HG03520 (cell line): Measurements from ENCODE around the gene CRTC2.
"Not testable (repeated sequence)": the region's sequence is repeated elsewhere in the genome, so short reads cannot be mapped to it uniquely, and the experiment has no call there.

Experiments used
- ATAC-seq: cut with Tn5 transposase; IDR thresholded peaks from one replicate; pipeline ENCODE4 v1.9.1; 2021; ENCODE audit warnings: mild to moderate bottlenecking, moderate library complexity; ENCODE audit not compliant: unreplicated experiment

CRTC2 gene

GRCh38 chr1:153958111-153958960 is at the start of gene CRTC2:
CRTC2 (minus strand) TSS chr1:153958612; CDS start chr1:153958497, 115 bp downstream.
- peak; percentile 79 for ATAC-seq

DNA sequence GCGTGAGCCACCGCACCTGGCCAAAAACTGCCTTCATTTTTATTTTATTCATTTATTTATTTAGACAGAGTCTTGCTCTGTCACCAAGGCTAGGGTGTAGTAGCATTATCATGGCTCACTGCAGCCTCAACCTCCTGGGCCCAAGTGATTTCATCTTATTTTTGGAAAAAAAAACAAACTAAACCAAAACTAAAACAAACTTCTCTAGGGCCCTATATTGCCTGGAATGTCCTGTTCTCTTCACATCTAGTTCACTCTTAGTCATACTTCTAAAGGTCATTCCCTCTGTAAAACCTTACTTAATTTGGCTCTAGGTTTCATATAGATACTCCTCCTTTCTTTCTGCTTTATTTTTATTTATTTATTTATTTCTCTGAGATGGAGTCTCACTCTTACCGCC is 47.7 kb upstream of the CRTC2 start:
- no peak for ATAC-seq

- ATAC-seq, result no peak
Observed at GRCh38 chr1:154000420-154000819, 42.0 kb upstream of the CRTC2 start.

- not testable (repeated sequence) for ATAC-seq
Observed at GRCh38 chr1:153996882-153997281, 38.5 kb upstream of the CRTC2 start.

DNA sequence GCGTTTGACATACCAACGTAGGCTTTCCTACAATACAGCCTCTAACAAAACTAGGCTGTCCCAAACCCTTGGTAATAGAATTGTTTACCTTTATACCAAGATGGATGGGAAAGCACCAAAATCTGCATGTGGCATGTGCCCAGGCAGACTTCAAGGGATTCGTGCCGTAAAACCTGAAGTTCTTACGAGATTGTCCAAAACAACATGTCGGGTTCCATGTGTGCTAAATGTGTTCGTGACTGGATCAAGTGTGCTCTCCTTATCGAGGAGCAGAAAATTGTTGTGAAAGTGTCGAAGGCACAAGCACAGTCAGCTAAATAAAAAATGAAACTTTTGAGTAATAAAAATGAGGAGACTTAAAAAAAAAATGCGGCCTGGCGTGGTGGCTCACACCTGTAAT is 37.2 kb upstream of the CRTC2 start:
- ATAC-seq, result no peak

DNA sequence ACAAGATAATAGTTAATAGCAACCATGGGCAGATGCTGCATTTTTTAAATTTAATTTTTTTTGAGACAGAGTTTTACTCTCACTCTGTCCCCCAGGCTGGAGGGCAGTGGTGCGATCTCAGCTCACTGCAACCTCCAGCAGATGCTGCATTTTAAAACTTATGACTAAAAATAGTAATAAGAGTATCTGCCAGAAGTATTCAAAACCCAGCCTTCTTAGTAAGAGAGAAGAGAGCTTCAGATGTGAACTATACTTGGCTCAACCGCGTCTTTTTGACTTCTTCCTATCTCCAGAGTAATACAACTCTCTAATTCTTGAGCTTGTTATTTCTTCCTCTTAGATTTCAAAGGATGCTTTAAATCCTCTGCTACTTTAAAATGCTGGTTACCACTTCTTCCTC is 36.8 kb upstream of the CRTC2 start:
- no peak for ATAC-seq

DNA sequence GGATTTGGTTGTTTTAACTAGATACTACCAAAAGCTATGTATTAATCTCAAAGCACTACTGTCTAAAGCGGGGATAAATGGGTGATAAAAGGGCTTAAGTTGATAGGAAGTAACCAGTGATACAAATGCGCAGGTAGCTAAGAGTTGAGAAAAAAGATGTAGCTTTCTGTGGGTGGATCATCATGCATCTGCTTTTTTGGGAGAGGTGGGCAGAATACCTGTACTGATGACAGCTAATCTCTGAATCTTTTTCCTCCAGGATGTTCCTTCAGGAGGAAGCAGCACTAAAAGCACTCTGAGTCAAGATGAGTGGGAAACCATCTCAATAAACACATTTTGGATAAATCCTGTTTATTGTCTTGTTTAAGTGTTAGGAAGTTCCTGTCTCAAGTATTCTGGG is 33.4 kb upstream of the CRTC2 start:
- no peak for ATAC-seq

DNA sequence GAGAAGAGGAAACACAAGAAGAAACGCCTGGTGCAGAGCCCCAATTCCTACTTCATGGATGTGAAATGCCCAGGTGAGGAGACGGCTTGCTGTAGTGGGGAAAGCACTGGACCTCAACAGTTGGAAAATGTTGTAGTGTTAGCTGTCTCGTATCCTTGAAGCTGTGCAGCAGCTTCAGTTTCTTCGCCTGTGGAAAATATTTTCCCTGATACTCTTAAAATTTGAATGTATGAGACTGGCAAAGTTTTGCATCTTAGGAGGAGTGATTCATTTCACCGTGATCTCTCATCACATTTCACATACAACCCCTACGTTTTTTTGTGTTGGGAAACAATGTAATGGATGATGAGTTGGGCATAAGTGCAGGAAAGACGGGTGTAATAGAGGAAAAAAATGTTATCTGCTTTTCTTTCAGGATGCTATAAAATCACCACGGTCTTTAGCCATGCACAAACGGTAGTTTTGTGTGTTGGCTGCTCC is 32.8 kb upstream of the CRTC2 start:
- ATAC-seq, result no peak

DNA sequence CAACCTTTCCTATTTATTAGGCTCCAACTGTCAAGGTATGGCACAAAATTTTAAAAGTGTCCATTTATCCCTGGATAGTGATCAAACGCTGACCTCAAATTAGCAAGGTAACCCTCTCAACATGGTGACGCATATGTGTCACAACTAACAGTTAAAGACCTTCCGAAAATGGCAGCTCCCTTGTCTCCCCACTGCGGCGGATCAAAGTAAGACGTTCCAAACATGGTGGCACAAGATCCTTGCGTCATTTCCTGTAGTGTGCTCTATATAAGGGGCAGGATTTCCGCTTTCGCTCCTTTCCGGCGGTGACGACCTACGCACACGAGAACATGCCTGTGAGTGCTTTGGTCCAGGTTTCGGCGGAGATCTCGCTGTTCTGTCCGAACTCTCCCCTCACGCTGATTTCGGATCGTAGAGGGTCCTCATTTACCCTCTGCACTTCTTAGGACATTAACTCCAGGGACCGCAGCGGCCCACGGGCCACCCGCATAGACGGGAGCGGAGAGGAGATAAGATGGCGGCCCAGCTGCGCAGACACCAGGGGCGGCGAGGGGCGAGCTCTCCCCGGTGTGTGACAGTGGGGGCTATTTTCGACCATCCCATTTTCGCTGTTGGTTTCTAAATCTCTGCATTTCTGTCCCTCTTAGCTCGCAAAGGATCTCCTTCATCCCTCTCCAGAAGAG is 32.2 kb upstream of the CRTC2 start, which contains the start of gene RPS27:
RPS27 (plus strand) TSS at position 295 of the 683 bp plus-strand sequence; CDS start at position 330, 35 bp downstream.
- peak; percentile 76 for ATAC-seq

GRCh38 chr1:153987621-153988020 is 29.2 kb upstream of the CRTC2 start:
- no peak for ATAC-seq

GRCh38 chr1:153985941-153986761 is 27.7 kb upstream of the CRTC2 start, which contains the start of gene RAB13:
RAB13 (minus strand) TSS chr1:153986339; CDS start chr1:153986236, 103 bp downstream.
- no peak for ATAC-seq

GRCh38 chr1:153985341-153985912 is 27.0 kb upstream of the CRTC2 start:
- no peak for ATAC-seq

DNA sequence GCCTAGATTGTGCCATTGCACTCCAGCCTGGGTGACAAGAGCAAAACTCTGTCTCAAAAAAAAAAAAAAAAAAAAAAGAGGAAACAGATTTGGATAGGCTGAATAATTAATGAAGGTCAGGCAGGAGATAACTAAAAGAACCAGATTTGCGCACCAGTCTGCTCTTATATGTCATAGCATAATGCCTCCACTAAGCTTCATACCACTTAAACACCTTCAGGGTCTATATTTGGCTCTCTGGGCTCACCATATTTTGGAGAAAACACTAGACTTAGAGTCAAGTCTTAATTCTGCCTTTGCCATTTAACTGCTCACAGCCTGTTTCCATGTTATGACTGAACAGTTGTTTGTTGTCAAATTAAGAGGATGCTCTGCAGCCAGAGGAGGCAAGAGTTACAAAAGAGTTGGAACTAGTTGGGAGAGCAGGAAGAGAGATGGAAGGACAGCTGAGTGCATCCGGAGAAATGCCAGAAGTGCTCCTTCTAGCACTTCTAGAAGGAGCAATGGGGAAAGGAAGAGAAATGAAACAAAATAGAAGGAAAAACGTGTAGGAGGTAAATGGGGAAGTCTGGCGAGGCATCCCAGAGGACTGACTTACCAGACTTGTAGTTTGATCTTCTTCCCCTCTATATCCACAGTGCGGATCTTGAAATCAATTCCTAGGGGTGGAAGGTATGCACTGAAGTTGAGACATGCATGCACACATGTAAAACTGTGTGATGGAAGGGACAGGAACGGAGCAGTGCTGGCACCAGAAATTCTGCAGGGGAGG is 25.9 kb upstream of the CRTC2 start:
- ATAC-seq, result no peak

- ATAC-seq, result not testable (repeated sequence)
Observed at GRCh38 chr1:153981735-153982134, 23.3 kb upstream of the CRTC2 start.

DNA sequence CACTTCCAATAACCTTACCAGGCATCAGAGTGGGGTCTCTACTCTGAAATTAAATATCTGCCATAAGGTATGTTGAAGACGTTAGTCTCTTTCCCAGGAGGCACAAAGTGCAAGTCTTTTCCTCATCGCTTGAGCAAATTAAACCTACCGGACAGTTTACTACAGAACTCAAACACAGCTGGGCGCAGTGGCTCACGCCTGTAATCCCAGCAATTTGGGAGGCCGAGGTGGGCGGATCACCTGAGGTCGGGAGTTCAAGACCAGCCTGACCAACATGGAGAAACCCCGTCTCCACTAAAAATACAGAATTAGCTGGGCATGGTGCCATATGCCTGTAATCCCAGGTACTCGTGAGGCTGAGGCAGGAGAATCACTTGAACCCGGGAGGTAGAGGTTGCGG is 20.7 kb upstream of the CRTC2 start:
- not testable (repeated sequence) for ATAC-seq

- no peak for ATAC-seq
Observed at GRCh38 chr1:153978274-153978909, 20.0 kb upstream of the CRTC2 start.

GRCh38 chr1:153977250-153978240 is 19.1 kb upstream of the CRTC2 start, which contains the start of gene JTB:
JTB (minus strand) TSS chr1:153977674; CDS start chr1:153977252, 422 bp downstream.
- peak; percentile 80 for ATAC-seq

DNA sequence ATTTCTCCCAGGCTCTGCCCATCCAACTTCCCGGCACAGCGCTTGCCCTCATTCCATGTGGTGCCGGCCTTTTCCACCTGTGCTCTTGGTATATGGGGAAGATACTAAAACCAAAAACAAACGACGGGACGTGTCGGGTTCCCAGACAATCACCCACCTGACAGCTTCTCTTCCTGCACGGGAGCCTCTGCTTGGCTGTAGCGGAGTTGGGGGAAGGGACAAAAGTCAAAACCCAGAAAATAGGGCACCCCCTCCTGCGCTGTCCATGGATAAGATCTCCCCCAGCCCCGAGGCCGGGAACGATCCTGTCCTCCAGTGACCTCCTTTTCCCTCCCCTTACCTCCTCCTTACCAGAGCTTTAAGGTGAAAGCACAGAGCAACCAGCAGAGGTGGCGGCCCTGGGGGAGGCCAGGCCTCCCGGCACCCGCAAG is 18.4 kb upstream of the CRTC2 start:
- no peak for ATAC-seq
